MCF 10A (cell line): ENCODE data around the gene SMG6. TPM values are rescaled to one million over a fixed set of nuclear protein-coding genes. Genes with fewer than 3 reads are reported as not detected.

Experiments
- BruUV-seq: library from RNA; stranded (reverse); fragments of 400-500 nt; replicated peaks from 2 replicates; lab custom pipeline; 2021; lab: Mats Ljungman, UMichigan
- CTCF ChIA-PET: fragments of 300-600 bp; sonication (Branson Sonifier 250); formaldehyde crosslinking; extraction: SDS; loops from one replicate; lab custom pipeline; 2021; ENCODE audit warnings: antibody characterized with exemption, inconsistent platforms; lab: Yijun Ruan, JAX
- POLR2A ChIA-PET: fragments of 300-600, 350-650 bp; sonication (Branson Sonifier 250); formaldehyde crosslinking; extraction: SDS; loops from one replicate; lab custom pipeline; 2020; ENCODE audit warnings: antibody characterized with exemption, inconsistent platforms; lab: Yijun Ruan, JAX
- DNase-seq: peaks from one replicate; pipeline ENCODE4 v3.0.0-alpha.2; 2018; ENCODE audit not compliant: unreplicated experiment
- H3K27ac Mint-ChIP-seq: one replicate; pipeline ENCODE4 v1.8.0; 2022; ENCODE audit warnings: mild to moderate bottlenecking, low read depth, mixed read lengths; ENCODE audit not compliant: unreplicated experiment
- H3K27me3 Mint-ChIP-seq: one replicate; pipeline ENCODE4 v1.8.0; 2022; ENCODE audit warnings: mixed read lengths; ENCODE audit not compliant: insufficient read depth, unreplicated experiment
- H3K36me3 Mint-ChIP-seq: one replicate; pipeline ENCODE4 v1.8.0; 2022; ENCODE audit warnings: mild to moderate bottlenecking, moderate library complexity, mixed read lengths; ENCODE audit not compliant: insufficient read depth, unreplicated experiment
- H3K4me1 Mint-ChIP-seq: one replicate; pipeline ENCODE4 v1.8.0; 2022; ENCODE audit warnings: mixed read lengths; ENCODE audit not compliant: insufficient read depth, unreplicated experiment
- H3K4me3 Mint-ChIP-seq: one replicate; pipeline ENCODE4 v1.8.0; 2022; ENCODE audit warnings: mild to moderate bottlenecking, moderate library complexity, mixed read lengths; ENCODE audit not compliant: unreplicated experiment
- H3K9me3 Mint-ChIP-seq: one replicate; pipeline ENCODE4 v1.8.0; 2022; ENCODE audit warnings: mixed read lengths; ENCODE audit not compliant: unreplicated experiment
- intact Hi-C: fragments of 100-400 bp; cut with micrococcal nuclease; formaldehyde crosslinking; loops from 2 replicates; pipeline ENCODE4 v1.14.1; 2022
- total RNA-seq: library from RNA; stranded (reverse); gene quantifications from 2 replicates; pipeline ENCODE4 v1.2.3, GENCODE V29; 2022
- TF ChIP-seq, protein P1 (sequence below): fragments of 200-600 bp; IDR thresholded peaks from one replicate; pipeline ENCODE4 v1.8.0; 2022; ENCODE audit warnings: antibody characterized with exemption, mild to moderate bottlenecking; ENCODE audit not compliant: unreplicated experiment

SMG6 gene
- total RNA-seq, 1 experiment from 2014 or later = 17.0 TPM

DNA sequence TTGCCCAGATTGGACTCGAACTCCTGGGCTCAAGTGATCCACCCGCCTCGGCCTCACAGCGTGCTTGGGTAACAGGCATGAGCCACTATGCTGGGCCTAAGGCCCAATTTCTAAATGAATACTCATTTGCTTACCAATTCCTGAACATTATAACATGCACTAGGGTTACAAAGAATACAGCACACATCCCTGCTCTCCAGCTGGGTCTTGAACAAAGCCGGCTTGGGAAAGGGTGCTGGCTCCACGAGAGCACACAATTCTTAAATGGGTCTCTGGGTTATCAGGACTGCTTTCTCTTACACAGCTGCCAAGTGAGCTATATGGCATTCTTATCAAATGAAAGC lies 190.3 kb downstream of the SMG6 start:
- CTCF ChIA-PET = interaction anchor here (0.6 to 1.7 kb wide), 2 partner anchors 105 to 132 kb away, joined by 4 to 9 read pairs; no protein-coding TSS in a partner anchor
- no peak for DNase-seq
- intact Hi-C loops = no loop called here
- Mint-ChIP-seq H3K4me1 (no peaks in the 10 kb centered on the region), H3K27ac (no peak overlapping the region), H3K4me3 (no peak overlapping the region), H3K27me3 (no peaks in the 10 kb centered on the region), H3K9me3 (no peaks in the 10 kb centered on the region), H3K36me3 (no peaks in the 10 kb centered on the region)
- POLR2A ChIA-PET = no interaction called here
- TF ChIP-seq, protein P1, sequence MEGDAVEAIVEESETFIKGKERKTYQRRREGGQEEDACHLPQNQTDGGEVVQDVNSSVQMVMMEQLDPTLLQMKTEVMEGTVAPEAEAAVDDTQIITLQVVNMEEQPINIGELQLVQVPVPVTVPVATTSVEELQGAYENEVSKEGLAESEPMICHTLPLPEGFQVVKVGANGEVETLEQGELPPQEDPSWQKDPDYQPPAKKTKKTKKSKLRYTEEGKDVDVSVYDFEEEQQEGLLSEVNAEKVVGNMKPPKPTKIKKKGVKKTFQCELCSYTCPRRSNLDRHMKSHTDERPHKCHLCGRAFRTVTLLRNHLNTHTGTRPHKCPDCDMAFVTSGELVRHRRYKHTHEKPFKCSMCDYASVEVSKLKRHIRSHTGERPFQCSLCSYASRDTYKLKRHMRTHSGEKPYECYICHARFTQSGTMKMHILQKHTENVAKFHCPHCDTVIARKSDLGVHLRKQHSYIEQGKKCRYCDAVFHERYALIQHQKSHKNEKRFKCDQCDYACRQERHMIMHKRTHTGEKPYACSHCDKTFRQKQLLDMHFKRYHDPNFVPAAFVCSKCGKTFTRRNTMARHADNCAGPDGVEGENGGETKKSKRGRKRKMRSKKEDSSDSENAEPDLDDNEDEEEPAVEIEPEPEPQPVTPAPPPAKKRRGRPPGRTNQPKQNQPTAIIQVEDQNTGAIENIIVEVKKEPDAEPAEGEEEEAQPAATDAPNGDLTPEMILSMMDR = no peak
- BruUV-seq = no TSS peak

DNA sequence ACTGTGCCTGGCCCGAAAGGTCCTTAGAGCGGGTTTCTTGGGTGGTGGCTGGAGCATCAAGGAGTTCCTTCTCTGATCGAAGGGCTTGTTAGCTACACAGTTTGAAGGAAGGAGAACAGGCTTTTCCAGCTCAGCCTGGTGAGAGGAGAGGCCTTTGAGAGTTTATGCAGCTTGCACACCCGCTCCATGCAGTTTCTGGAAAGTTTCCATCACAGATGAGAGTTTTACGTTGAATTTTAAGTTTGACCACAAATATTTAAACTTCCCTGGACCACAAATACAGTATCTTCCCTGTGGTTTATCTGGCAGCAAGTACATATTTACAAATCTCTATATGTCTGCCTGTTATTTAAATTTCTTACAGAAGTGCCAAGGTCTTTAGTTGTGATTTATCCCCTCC lies 191.9 kb downstream of the SMG6 start:
- intact Hi-C loops = no loop called here
- Mint-ChIP-seq H3K36me3 (peaks cover 6% of the 10 kb centered on the region), H3K4me1 (no peaks in the 10 kb centered on the region), H3K27me3 (no peaks in the 10 kb centered on the region), H3K9me3 (no peaks in the 10 kb centered on the region), H3K27ac (no peak overlapping the region), H3K4me3 (no peak overlapping the region)
- no peak for DNase-seq
- TF ChIP-seq, protein P1 = no peak
- no TSS peak for BruUV-seq
- ChIA-PET POLR2A (no interaction called here), CTCF (no interaction called here)

DNA sequence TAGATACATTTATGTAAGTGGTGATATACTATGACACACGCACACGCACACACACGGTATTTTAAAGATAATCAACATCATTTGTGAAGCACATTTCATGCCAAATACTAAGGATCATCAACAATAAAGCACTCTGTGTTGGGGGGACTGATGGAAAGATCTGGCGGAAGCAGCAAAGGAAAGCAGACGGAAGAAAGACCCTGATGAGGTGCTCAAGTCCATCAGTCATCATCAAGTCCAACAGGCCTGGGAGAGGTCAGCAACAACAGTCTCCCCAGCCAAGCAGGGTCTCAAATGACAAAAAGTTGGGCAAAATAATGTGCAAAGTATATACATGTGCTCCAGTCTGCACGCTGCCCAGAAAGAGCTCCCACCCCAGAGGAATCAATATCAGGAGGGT lies 193.1 kb downstream of the SMG6 start:
- Mint-ChIP-seq H3K27ac (no peak overlapping the region), H3K27me3 (no peaks in the 10 kb centered on the region), H3K4me1 (no peaks in the 10 kb centered on the region), H3K9me3 (no peaks in the 10 kb centered on the region), H3K36me3 (peaks cover 6% of the 10 kb centered on the region), H3K4me3 (no peak overlapping the region)
- TF ChIP-seq, protein P1 = no peak
- no peak for DNase-seq
- POLR2A ChIA-PET = no interaction called here
- intact Hi-C loops = no loop called here
- BruUV-seq = no TSS peak
- CTCF ChIA-PET = no interaction called here

DNA sequence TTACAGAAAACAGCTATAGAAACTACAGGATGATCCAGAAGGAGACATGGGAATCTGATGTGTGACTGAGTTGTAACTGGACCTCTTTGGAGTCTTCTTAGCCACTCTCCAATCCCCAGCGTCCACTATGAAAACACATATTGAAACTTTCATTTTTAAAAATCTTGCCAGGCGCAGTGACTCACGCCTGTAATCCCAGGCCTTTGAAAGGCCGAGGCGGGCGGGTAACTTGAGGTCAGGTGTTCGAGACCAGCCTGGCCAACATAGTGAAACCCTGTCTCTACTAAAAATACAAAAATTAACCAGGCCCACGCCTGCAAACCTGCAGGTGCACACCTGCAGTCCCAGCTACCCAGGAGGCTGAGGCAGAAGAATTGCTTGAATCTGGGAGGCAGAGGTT lies 195.4 kb downstream of the SMG6 start:
- POLR2A ChIA-PET = interaction anchor here (0.9 kb wide), 1 partner anchor 9 kb away, joined by 3 read pairs; no protein-coding TSS in a partner anchor
- H3K4me1 Mint-ChIP-seq = peaks cover 5% of the 10 kb centered on the region
- intact Hi-C loops = no loop called here

More for the DNA sequence above, 195.4 kb downstream of the SMG6 start:
- CTCF ChIA-PET = interaction anchor here (0.9 kb wide), 1 partner anchor 18 kb away, joined by 3 read pairs; no protein-coding TSS in a partner anchor
- no peaks in the 10 kb centered on the region for H3K27me3 Mint-ChIP-seq
- no peak overlapping the region for H3K4me3 Mint-ChIP-seq
- H3K9me3 Mint-ChIP-seq = no peaks in the 10 kb centered on the region
- TF ChIP-seq, protein P1 = no peak
- DNase-seq = no peak
- no peak overlapping the region for H3K27ac Mint-ChIP-seq
- no TSS peak for BruUV-seq
- H3K36me3 Mint-ChIP-seq = peaks cover 6% of the 10 kb centered on the region
